HepG2 (cell line): Measurements from ENCODE around the gene MTUS2. TPM values are rescaled to one million over a fixed set of nuclear protein-coding genes. Genes with fewer than 3 reads are reported as not detected.

ENCODE experiments used
- ATAC-seq: fragments of 200-7000 bp; cut with Tn5 transposase; 3 replicates; pipeline ENCODE4 v1.9.1; 2020; ENCODE audit warnings: mild to moderate bottlenecking, moderate library complexity
- BruUV-seq: library from RNA; stranded (reverse); fragments of 400-500 nt; replicated peaks from 2 replicates; lab custom pipeline; 2021; lab: Mats Ljungman, UMichigan
- CTCF ChIA-PET: fragments of 300-600 bp; formaldehyde crosslinking; extraction: SDS; loops from one replicate; lab custom pipeline; 2021; ENCODE audit warnings: low total read pairs, inconsistent platforms, low intra/inter-chr PET ratio; lab: Yijun Ruan, JAX
- POLR2A ChIA-PET: fragments of 350-600 bp; sonication (Branson Sonifier 250); formaldehyde crosslinking; loops from one replicate; lab custom pipeline; 2020; ENCODE audit warnings: antibody characterized with exemption, inconsistent platforms; lab: Yijun Ruan, JAX
- DNase-seq: peaks from one replicate; pipeline ENCODE4 v3.0.0-alpha.2; 2015; ENCODE audit warnings: low spot score
- FAIRE-seq: peaks from 3 replicates; lab custom pipeline; 2011; peaks lifted over from hg19 to GRCh38; lab: Jason Lieb, UNC
- H2AFZ ChIP-seq: one replicate; pipeline ENCODE4 v1.6.1; 2011; ENCODE audit warnings: low read length, inconsistent platforms
- H3K27ac ChIP-seq: fragments of 300-600 bp; 3 replicates; pipeline ENCODE4 v1.8.0; 2011; ENCODE audit warnings: mixed run types, mild to moderate bottlenecking, mixed read lengths, low read length, inconsistent platforms; ENCODE audit not compliant: insufficient read depth; ENCODE audit errors: extremely low read length
- H3K27me3 ChIP-seq, 2 experiments: fragments of 200-600 bp in 1 of 2; 2 replicates in 1 of 2; 3 replicates in 1 of 2; pipeline versions ENCODE4 v1.6.0 to v1.8.0; 2011; ENCODE audit warnings: low read length in 2 of 2, mild to moderate bottlenecking in 2 of 2, moderate library complexity in 2 of 2, inconsistent platforms in 1 of 2; ENCODE audit not compliant: insufficient read depth in 2 of 2, control insufficient read depth in 1 of 2
- H3K36me3 ChIP-seq, 2 experiments: fragments of 200-600 bp in 1 of 2; replicated peaks in 1 of 2; 2 replicates in 1 of 2; 3 replicates in 1 of 2; pipeline versions ENCODE4 v1.5.1 to v1.8.0; 2011; ENCODE audit warnings: low read length in 2 of 2, inconsistent platforms in 1 of 2; ENCODE audit not compliant: insufficient read depth in 2 of 2, control insufficient read depth in 1 of 2
- H3K4me1 ChIP-seq: 2 replicates; pipeline ENCODE4 v1.5.1; 2012; ENCODE audit warnings: low read length, inconsistent platforms; ENCODE audit not compliant: insufficient read depth
- H3K4me2 ChIP-seq: 2 replicates; pipeline ENCODE4 v1.6.0; 2011; ENCODE audit warnings: low read depth, low read length, inconsistent platforms
- H3K4me3 ChIP-seq, 3 experiments: fragments of 200-600 bp in 1 of 3; sonication (generic), shearing (Covaris generic) in 1 of 3; replicated peaks in 1 of 3; 2 replicates each; pipeline ENCODE4 v1.5.1; 2011 to 2016; ENCODE audit warnings: low read length in 3 of 3, inconsistent platforms in 2 of 3, low read depth in 2 of 3, mild to moderate bottlenecking in 2 of 3, control low read depth in 1 of 3, mixed read lengths in 1 of 3; ENCODE audit not compliant: insufficient read depth in 1 of 3
- H3K79me2 ChIP-seq: one replicate; pipeline ENCODE4 v1.6.1; 2011; ENCODE audit warnings: low read length, inconsistent platforms; ENCODE audit not compliant: insufficient read depth
- H3K9ac ChIP-seq: 2 replicates; pipeline ENCODE4 v1.6.0; 2011; ENCODE audit warnings: mild to moderate bottlenecking, low read depth, low read length, inconsistent platforms; ENCODE audit not compliant: insufficient read depth
- H3K9me3 ChIP-seq: 2 replicates; pipeline ENCODE4 v1.5.1; 2012; ENCODE audit warnings: mild to moderate bottlenecking, low read length
- H4K20me1 ChIP-seq: 2 replicates; pipeline ENCODE4 v1.6.0; 2011; ENCODE audit warnings: inconsistent platforms, mild to moderate bottlenecking, low read length, moderate library complexity; ENCODE audit not compliant: insufficient read depth
- ONECUT2 ChIP-seq: sonication (generic); formaldehyde crosslinking; IDR thresholded peaks from 2 replicates; pipeline ENCODE4 v1.4.0; 2020; ENCODE audit warnings: missing genetic modification reagents
- YEATS2 ChIP-seq: sonication (generic); formaldehyde crosslinking; IDR thresholded peaks from 2 replicates; pipeline ENCODE4 v1.4.0; 2020; ENCODE audit warnings: missing genetic modification reagents, borderline replicate concordance
- ZNF3 ChIP-seq: IDR thresholded peaks from 2 replicates; pipeline ENCODE4 v1.7.0; 2017; ENCODE audit warnings: inconsistent platforms
- ZNF317 ChIP-seq: sonication (generic); formaldehyde crosslinking; IDR thresholded peaks from 2 replicates; pipeline ENCODE4 v1.5.0; 2020; ENCODE audit warnings: mild to moderate bottlenecking, missing genetic modification reagents
- ZNF382 ChIP-seq: sonication (generic); formaldehyde crosslinking; IDR thresholded peaks from 2 replicates; pipeline ENCODE4 v1.5.0; 2020; ENCODE audit warnings: missing genetic modification reagents, mild to moderate bottlenecking, borderline replicate concordance
- WGBS: methylation state at CpG from one replicate; pipeline ENCODE4 v1.1.6; 2017; ENCODE audit warnings: low lambda C conversion rate; 5-methylcytosine and 5-hydroxymethylcytosine counted together
- in situ Hi-C: cut with HindIII; loops from 2 replicates; pipeline ENCODE4 v1.10.0; 2017; ENCODE audit warnings: low pct_unique_long_range_greater_than_20kb; ENCODE audit not compliant: extremely low pct_ligation_motif_present
- intact Hi-C: fragments of 100-400 bp; cut with micrococcal nuclease; formaldehyde crosslinking; loops from one replicate; pipeline ENCODE4 v1.10.0; 2022; ENCODE audit not compliant: unreplicated experiment
- polyA plus RNA-seq, 8 experiments: library from polyadenylated mRNA; depleted of rRNA in 3 of 8; stranded (reverse) in 7 of 8; unstranded in 1 of 8; fragments of >200 nt; fragmentation: Illumina TruSeq in 4 of 8; extraction: Trizol in 4 of 8; gene quantifications; 2 replicates each; pipeline versions ENCODE4 v1.2.1 to v1.2.3, GENCODE V29; 2011 to 2016; ENCODE audit warnings: low read depth in 4 of 8, missing spikeins in 1 of 8, mixed read lengths in 1 of 8; ENCODE audit not compliant: insufficient read depth in 1 of 8
- total RNA-seq, 5 experiments: library from RNA; depleted of rRNA; stranded (reverse); fragments of >200 nt; fragmentation: Illumina TruSeq; extraction: Trizol; gene quantifications; 2 replicates each; pipeline ENCODE4 v1.2.3, GENCODE V29; 2016; ENCODE audit warnings: low read depth in 1 of 5
- TF ChIP-seq, protein P1 (sequence below), 2 experiments: fragments of 450-650 bp in 1 of 2; sonication (generic) in 1 of 2; formaldehyde crosslinking in 1 of 2; IDR thresholded peaks; 2 replicates each; pipeline versions ENCODE4 v1.6.1 to v1.8.0; 2016 to 2022; ENCODE audit warnings: antibody characterized with exemption in 1 of 2, mild to moderate bottlenecking in 1 of 2, missing genetic modification reagents in 1 of 2
- TF ChIP-seq, protein P2 (sequence below): sonication (generic); formaldehyde crosslinking; IDR thresholded peaks from 2 replicates; pipeline ENCODE4 v1.5.0; 2020; ENCODE audit warnings: mild to moderate bottlenecking, missing genetic modification reagents

The MTUS2 gene
- total and polyA plus RNA-seq, 2 of the 13 experiments (the other 11 are each of a cell fraction or from before 2014, with no cell fraction given): not detected

DNA sequence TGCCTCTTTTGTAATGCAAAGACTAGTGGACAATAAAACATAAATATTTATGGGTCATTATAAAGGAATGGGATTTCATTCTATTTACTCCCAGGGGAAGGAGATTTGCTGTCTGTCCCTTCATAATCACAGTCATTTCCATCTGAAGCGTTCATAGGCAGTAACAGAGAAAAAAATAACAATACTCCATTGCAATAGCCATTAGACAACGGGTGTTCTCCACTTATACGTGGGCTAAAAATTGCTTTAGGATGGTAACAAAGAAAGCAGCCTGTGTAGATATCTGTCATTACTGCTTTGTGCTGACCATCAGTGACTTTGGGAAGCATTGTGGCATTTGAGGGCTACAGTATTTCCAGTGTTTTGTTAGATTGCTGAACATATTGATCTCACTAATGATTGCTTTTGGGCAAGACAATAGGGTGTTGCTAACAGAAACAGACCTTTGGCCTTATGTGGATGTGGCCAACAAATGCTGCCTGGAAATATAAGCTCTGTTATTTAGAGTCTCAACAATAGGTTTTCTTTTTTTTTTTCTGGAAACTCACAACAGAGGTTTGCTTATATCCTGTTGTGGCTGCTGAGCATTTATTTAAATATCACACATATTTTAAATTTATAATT lies 355.2 kb downstream of the MTUS2 start (continued):
- TF ChIP-seq, protein P1, sequence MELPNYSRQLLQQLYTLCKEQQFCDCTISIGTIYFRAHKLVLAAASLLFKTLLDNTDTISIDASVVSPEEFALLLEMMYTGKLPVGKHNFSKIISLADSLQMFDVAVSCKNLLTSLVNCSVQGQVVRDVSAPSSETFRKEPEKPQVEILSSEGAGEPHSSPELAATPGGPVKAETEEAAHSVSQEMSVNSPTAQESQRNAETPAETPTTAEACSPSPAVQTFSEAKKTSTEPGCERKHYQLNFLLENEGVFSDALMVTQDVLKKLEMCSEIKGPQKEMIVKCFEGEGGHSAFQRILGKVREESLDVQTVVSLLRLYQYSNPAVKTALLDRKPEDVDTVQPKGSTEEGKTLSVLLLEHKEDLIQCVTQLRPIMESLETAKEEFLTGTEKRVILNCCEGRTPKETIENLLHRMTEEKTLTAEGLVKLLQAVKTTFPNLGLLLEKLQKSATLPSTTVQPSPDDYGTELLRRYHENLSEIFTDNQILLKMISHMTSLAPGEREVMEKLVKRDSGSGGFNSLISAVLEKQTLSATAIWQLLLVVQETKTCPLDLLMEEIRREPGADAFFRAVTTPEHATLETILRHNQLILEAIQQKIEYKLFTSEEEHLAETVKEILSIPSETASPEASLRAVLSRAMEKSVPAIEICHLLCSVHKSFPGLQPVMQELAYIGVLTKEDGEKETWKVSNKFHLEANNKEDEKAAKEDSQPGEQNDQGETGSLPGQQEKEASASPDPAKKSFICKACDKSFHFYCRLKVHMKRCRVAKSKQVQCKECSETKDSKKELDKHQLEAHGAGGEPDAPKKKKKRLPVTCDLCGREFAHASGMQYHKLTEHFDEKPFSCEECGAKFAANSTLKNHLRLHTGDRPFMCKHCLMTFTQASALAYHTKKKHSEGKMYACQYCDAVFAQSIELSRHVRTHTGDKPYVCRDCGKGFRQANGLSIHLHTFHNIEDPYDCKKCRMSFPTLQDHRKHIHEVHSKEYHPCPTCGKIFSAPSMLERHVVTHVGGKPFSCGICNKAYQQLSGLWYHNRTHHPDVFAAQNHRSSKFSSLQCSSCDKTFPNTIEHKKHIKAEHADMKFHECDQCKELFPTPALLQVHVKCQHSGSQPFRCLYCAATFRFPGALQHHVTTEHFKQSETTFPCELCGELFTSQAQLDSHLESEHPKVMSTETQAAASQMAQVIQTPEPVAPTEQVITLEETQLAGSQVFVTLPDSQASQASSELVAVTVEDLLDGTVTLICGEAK (IDR thresholded peaks at IDR 0.05): no peak
- TF ChIP-seq, protein P1 (CRISPR knock-in tag; IDR thresholded peaks at IDR 0.05): no peak
- TF ChIP-seq ONECUT2: no peak

DNA sequence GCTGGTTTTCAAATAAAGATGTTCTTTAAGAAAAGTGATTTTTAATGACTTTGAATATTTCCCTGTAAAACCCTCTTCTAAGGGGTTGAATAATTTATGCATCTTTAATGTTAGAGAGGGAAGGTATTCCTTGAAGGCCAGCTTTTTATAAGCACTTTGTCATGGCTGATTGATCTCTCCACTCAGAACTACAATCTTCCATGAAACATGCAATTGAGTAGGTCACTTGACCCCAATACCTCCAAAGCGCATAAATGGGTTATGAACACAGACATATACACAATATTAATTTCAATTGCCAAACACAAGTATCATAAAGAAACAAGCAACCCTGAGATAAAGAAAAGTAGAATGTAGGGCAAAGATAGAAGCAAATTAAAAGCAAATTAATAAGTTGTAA lies 359.9 kb downstream of the MTUS2 start:
- H3K4me2 ChIP-seq: no peak overlapping the region
- TF ChIP-seq YEATS2 (CRISPR knock-in tag) (no peak), ZNF317 (CRISPR knock-in tag) (no peak), ZNF382 (CRISPR knock-in tag) (no peak), ZNF3 (no peak)
- TF ChIP-seq, protein P2, sequence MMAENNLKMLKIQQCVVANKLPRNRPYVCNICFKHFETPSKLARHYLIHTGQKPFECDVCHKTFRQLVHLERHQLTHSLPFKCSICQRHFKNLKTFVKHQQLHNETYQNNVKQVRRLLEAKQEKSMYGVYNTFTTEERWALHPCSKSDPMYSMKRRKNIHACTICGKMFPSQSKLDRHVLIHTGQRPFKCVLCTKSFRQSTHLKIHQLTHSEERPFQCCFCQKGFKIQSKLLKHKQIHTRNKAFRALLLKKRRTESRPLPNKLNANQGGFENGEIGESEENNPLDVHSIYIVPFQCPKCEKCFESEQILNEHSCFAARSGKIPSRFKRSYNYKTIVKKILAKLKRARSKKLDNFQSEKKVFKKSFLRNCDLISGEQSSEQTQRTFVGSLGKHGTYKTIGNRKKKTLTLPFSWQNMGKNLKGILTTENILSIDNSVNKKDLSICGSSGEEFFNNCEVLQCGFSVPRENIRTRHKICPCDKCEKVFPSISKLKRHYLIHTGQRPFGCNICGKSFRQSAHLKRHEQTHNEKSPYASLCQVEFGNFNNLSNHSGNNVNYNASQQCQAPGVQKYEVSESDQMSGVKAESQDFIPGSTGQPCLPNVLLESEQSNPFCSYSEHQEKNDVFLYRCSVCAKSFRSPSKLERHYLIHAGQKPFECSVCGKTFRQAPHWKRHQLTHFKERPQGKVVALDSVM (CRISPR knock-in tag): no peak
- no peaks in the 10 kb centered on the region for H3K4me1 ChIP-seq
- DNase-seq (no peak), FAIRE-seq (no peak), ATAC-seq (no peak)
- no peaks in the 10 kb centered on the region for H3K79me2 ChIP-seq
- no peak overlapping the region for H3K9ac ChIP-seq
- ChIA-PET POLR2A (no interaction called here), CTCF (no interaction called here)
- no peak overlapping the region for H3K4me3 ChIP-seq
- no peak overlapping the region for H2AFZ ChIP-seq
- no TSS peak for BruUV-seq
- peaks cover 92% of the 10 kb centered on the region for H3K9me3 ChIP-seq
- in situ Hi-C loops: no loop called here
- H3K36me3 ChIP-seq: no peaks in the 10 kb centered on the region
- H4K20me1 ChIP-seq: no peaks in the 10 kb centered on the region
- H3K27me3 ChIP-seq: no peaks in the 10 kb centered on the region
- H3K27ac ChIP-seq: no peak overlapping the region
- WGBS: 0% methylated on average over 1 of the region's 1 CpG
- intact Hi-C loops: no loop called here
